ENCODE results near the gene ZNF821. TPM values are rescaled to one million over a fixed set of nuclear protein-coding genes. Genes with fewer than 3 reads are reported as not detected.

The ZNF821 gene
- total RNA-seq, 1 experiment from 2014 or later, result 4.9 TPM

DNA sequence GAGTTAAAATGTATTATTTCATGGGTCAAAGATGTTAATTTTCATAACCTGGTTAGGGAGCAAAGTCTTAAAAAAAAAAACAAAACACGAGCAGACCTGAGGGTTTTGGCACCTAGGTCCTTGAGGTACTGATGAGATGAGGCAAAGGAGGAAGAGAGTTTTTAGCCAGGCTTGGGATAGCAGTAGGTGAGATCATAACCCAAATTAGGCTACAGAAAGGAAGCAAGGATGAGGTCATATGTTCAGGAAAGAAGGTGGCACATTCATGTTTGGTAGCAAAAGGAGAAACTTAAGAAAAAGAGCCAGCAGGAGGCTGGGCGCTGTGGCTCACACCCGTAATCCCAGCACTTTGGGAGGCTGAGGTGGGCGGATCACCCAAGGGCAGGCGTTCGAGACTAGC is 35.4 kb downstream of the ZNF821 start:
- Histone ChIP-seq H2AFZ (ENCODE audit: low read depth, low read length, poor library complexity, severe bottlenecking) (no peak overlapping the region), H3K9me3 (ENCODE audit: control insufficient read depth in 1 of 2, insufficient read depth in 1 of 2, low read depth in 1 of 2, low read length in 2 of 2) (no peaks in the 10 kb centered on the region), H3K79me2 (ENCODE audit: insufficient read depth, low read length) (peaks cover 33% of the 10 kb centered on the region), H3K9me2 (ENCODE audit: insufficient read depth) (no peaks in the 10 kb centered on the region), H3K4me1 (ENCODE audit: control insufficient read depth in 1 of 2, insufficient read depth in 2 of 2, low read length in 2 of 2) (peaks cover 6 to 14% of the 10 kb centered on the region in 2 experiments), H3K4me2 (ENCODE audit: low read length) (no peak overlapping the region), H3K36me3 (ENCODE audit: control insufficient read depth in 1 of 2, insufficient read depth in 2 of 2, low read length in 2 of 2) (peaks cover 16% of the 10 kb centered on the region in 2 experiments; a peak in 3 of 4 replicates), H3K27ac (ENCODE audit: low read depth, low read length) (no peak overlapping the region), H3K4me3 (replicated peaks in 1 of 2; ENCODE audit: low read depth in 1 of 2, low read length in 2 of 2) (no peak overlapping the region), H3K27me3 (ENCODE audit: insufficient read depth, low read length) (no peaks in the 10 kb centered on the region), H4K20me1 (ENCODE audit: insufficient read depth) (no peaks in the 10 kb centered on the region), H3K9ac (ENCODE audit: low read length) (no peak overlapping the region)
- ATAC-seq (no peak), DNase-seq (ENCODE audit: low read depth, low spot score) (no peak)
- intact Hi-C loops (cut with micrococcal nuclease), result no loop called here
- no TSS peak for BruUV-seq (replicated peaks)
- ChIA-PET POLR2A (no interaction called here), RAD21 (ENCODE audit: low non-redundant PET in 1 of 2, low total read pairs in 2 of 2, uncharacterized antibody in 2 of 2, unreplicated experiment in 2 of 2) (no interaction called here), CTCF (no interaction called here)
- TF ChIP-seq, protein P1, sequence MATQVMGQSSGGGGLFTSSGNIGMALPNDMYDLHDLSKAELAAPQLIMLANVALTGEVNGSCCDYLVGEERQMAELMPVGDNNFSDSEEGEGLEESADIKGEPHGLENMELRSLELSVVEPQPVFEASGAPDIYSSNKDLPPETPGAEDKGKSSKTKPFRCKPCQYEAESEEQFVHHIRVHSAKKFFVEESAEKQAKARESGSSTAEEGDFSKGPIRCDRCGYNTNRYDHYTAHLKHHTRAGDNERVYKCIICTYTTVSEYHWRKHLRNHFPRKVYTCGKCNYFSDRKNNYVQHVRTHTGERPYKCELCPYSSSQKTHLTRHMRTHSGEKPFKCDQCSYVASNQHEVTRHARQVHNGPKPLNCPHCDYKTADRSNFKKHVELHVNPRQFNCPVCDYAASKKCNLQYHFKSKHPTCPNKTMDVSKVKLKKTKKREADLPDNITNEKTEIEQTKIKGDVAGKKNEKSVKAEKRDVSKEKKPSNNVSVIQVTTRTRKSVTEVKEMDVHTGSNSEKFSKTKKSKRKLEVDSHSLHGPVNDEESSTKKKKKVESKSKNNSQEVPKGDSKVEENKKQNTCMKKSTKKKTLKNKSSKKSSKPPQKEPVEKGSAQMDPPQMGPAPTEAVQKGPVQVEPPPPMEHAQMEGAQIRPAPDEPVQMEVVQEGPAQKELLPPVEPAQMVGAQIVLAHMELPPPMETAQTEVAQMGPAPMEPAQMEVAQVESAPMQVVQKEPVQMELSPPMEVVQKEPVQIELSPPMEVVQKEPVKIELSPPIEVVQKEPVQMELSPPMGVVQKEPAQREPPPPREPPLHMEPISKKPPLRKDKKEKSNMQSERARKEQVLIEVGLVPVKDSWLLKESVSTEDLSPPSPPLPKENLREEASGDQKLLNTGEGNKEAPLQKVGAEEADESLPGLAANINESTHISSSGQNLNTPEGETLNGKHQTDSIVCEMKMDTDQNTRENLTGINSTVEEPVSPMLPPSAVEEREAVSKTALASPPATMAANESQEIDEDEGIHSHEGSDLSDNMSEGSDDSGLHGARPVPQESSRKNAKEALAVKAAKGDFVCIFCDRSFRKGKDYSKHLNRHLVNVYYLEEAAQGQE (IDR thresholded peaks at IDR 0.05; ENCODE audit: low read depth), result no peak
- TF ChIP-seq ELF1 (IDR thresholded peaks at IDR 0.05; ENCODE audit: borderline replicate concordance, low read depth) (no peak), SRF (IDR thresholded peaks at IDR 0.05; ENCODE audit: low read depth) (no peak), ZFX (IDR thresholded peaks at IDR 0.05) (no peak)
- TF ChIP-seq, protein P2, sequence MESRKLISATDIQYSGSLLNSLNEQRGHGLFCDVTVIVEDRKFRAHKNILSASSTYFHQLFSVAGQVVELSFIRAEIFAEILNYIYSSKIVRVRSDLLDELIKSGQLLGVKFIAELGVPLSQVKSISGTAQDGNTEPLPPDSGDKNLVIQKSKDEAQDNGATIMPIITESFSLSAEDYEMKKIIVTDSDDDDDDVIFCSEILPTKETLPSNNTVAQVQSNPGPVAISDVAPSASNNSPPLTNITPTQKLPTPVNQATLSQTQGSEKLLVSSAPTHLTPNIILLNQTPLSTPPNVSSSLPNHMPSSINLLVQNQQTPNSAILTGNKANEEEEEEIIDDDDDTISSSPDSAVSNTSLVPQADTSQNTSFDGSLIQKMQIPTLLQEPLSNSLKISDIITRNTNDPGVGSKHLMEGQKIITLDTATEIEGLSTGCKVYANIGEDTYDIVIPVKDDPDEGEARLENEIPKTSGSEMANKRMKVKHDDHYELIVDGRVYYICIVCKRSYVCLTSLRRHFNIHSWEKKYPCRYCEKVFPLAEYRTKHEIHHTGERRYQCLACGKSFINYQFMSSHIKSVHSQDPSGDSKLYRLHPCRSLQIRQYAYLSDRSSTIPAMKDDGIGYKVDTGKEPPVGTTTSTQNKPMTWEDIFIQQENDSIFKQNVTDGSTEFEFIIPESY (IDR thresholded peaks at IDR 0.05; ENCODE audit: extremely low read depth, insufficient replicate concordance, low read length), result no peak
- TF ChIP-seq, protein P3, sequence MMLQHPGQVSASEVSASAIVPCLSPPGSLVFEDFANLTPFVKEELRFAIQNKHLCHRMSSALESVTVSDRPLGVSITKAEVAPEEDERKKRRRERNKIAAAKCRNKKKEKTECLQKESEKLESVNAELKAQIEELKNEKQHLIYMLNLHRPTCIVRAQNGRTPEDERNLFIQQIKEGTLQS (IDR thresholded peaks at IDR 0.05), result no peak
